Measurements from ENCODE around the gene RBMS3.

GRCh38 chr3:29618395-29619282, 337.8 kb downstream of the RBMS3 start:
- no peak for TF ChIP-seq CTCF (conservative IDR thresholded peaks at IDR 0.05; ENCODE audit: low read depth, low read length)
- TF ChIP-seq EZH2 (IDR thresholded peaks at IDR 0.05; ENCODE audit: borderline replicate concordance, low read depth, low read length, poor library complexity, severe bottlenecking): no peak

Measured in A673 (cell line).